HG03571 (cell line): ENCODE results near the gene TSEN2.

Experiments used
- ATAC-seq: cut with Tn5 transposase; IDR thresholded peaks from one replicate; pipeline ENCODE4 v1.9.1; 2021; ENCODE audit not compliant: unreplicated experiment

TSEN2 gene

GRCh38 chr3:12582730-12583129 is 98.5 kb downstream of the TSEN2 start:
- ATAC-seq, result no peak
